B cell (primary cell): ENCODE data around the gene PSMG3. TPM values are rescaled to one million over a fixed set of nuclear protein-coding genes. Genes with fewer than 3 reads are reported as not detected.
A peak's percentile ranks its signal among the peaks of the same experiment; 100 is the strongest.

Experiments
- ATAC-seq: fragments of 200-7000 bp; cut with Tn5 transposase; one replicate; pipeline ENCODE4 v1.10.0; 2021; ENCODE audit warnings: low read depth, mild to moderate bottlenecking, moderate number of reproducible peaks, moderate library complexity
- CTCF ChIA-PET: fragments of 350-600 bp; sonication (Branson Sonifier 250); formaldehyde crosslinking; loops from one replicate; lab custom pipeline; 2021; ENCODE audit warnings: antibody characterized with exemption, inconsistent platforms; lab: Charles Lee
- POLR2A ChIA-PET: fragments of 350-600 bp; sonication (Branson Sonifier 250); formaldehyde crosslinking; loops from one replicate; lab custom pipeline; 2021; ENCODE audit warnings: antibody characterized with exemption; lab: Charles Lee
- DNase-seq: peaks from one replicate; pipeline ENCODE4 v3.0.0; 2013
- H2AFZ ChIP-seq: 2 replicates; pipeline ENCODE4 v1.6.1; 2012; ENCODE audit warnings: mild to moderate bottlenecking, low read depth, low read length; ENCODE audit not compliant: insufficient read depth, poor library complexity, severe bottlenecking
- H3K27ac ChIP-seq, 2 donors: 1 replicate in 1 of 2; 2 replicates in 1 of 2; pipeline ENCODE4 v1.5.1; 2012 to 2013; ENCODE audit warnings: low read length in 2 of 2, mild to moderate bottlenecking in 2 of 2, moderate library complexity in 1 of 2
- H3K27me3 ChIP-seq, 4 experiments: fragments of 200-600 bp in 1 of 4; sonication (generic) in 1 of 4; replicated peaks in 1 of 4; 1 replicate in 2 of 4; 2 replicates in 2 of 4; pipeline versions ENCODE4 v1.6.1 to v1.7.0; 2013 to 2016; ENCODE audit warnings: low read length in 3 of 4, mild to moderate bottlenecking in 2 of 4, mixed read lengths in 1 of 4, moderate library complexity in 1 of 4; ENCODE audit not compliant: insufficient read depth in 4 of 4, control insufficient read depth in 3 of 4; ENCODE audit errors: control extremely low read depth in 1 of 4
- H3K36me3 ChIP-seq, 2 experiments: replicated peaks in 1 of 2; 1 replicate in 1 of 2; 2 replicates in 1 of 2; pipeline versions ENCODE4 v1.6.1 to v1.7.1; 2013; ENCODE audit warnings: low read length in 1 of 2; ENCODE audit not compliant: insufficient read depth in 2 of 2, control insufficient read depth in 1 of 2; ENCODE audit errors: control extremely low read depth in 1 of 2, extremely low read depth in 1 of 2
- H3K4me1 ChIP-seq, 2 donors: fragments of 200-600 bp in 1 of 2; sonication (generic) in 1 of 2; 1 replicate in 1 of 2; 2 replicates in 1 of 2; pipeline versions ENCODE4 v1.5.1 to v1.6.1; 2013 to 2017; ENCODE audit warnings: low read length in 2 of 2; ENCODE audit not compliant: control insufficient read depth in 2 of 2, insufficient read depth in 2 of 2
- H3K4me2 ChIP-seq: replicated peaks from 2 replicates; pipeline ENCODE3; 2012; ENCODE audit warnings: mild to moderate bottlenecking, low read depth, low read length; ENCODE audit not compliant: poor library complexity, severe bottlenecking
- H3K4me3 ChIP-seq, 5 experiments: fragments of 200-600 bp in 1 of 5; sonication (generic) in 1 of 5; 1 replicate in 3 of 5; 2 replicates in 2 of 5; pipeline versions ENCODE4 v1.5.1 to v1.7.0; 2011 to 2016; ENCODE audit warnings: low read length in 4 of 5, mild to moderate bottlenecking in 4 of 5, low read depth in 2 of 5, control low read depth in 1 of 5, moderate library complexity in 1 of 5; ENCODE audit not compliant: insufficient read depth in 1 of 5; ENCODE audit errors: control extremely low read depth in 1 of 5, extremely low read depth in 1 of 5
- H3K79me2 ChIP-seq: fragments of 200-600 bp; sonication (generic); one replicate; pipeline ENCODE4 v1.6.0; 2016; ENCODE audit warnings: low read length; ENCODE audit not compliant: control insufficient read depth, insufficient read depth
- H3K9ac ChIP-seq: fragments of 200-600 bp; sonication (generic); 2 replicates; pipeline ENCODE4 v1.6.1; 2017; ENCODE audit warnings: mild to moderate bottlenecking, low read length, moderate library complexity
- H3K9me3 ChIP-seq, 3 donors: one replicate each; pipeline versions ENCODE4 v1.6.1 to v1.7.1; 2013; ENCODE audit warnings: low read length in 2 of 3; ENCODE audit not compliant: control insufficient read depth in 2 of 3, insufficient read depth in 1 of 3; ENCODE audit errors: control extremely low read depth in 1 of 3
- H4K20me1 ChIP-seq: 2 replicates; pipeline ENCODE4 v1.6.0; 2012; ENCODE audit warnings: mild to moderate bottlenecking, low read length; ENCODE audit not compliant: insufficient read depth, control insufficient read depth, poor library complexity, severe bottlenecking
- H3K27ac Mint-ChIP-seq: one replicate; pipeline ENCODE4 v1.8.0; 2021; ENCODE audit warnings: mixed read lengths
- H3K27me3 Mint-ChIP-seq: one replicate; pipeline ENCODE4 v1.8.0; 2021; ENCODE audit warnings: mixed read lengths
- H3K4me1 Mint-ChIP-seq: one replicate; pipeline ENCODE4 v1.8.0; 2021; ENCODE audit warnings: mixed read lengths
- H3K4me3 Mint-ChIP-seq: one replicate; pipeline ENCODE4 v1.8.0; 2021; ENCODE audit warnings: mixed read lengths
- H3K9me3 Mint-ChIP-seq: one replicate; pipeline ENCODE4 v1.8.0; 2022; ENCODE audit warnings: mixed read lengths; ENCODE audit not compliant: insufficient read depth
- CTCF ChIP-seq: fragments of 200-600 bp; IDR thresholded peaks from one replicate; pipeline ENCODE4 v1.8.0; 2022; ENCODE audit warnings: antibody characterized with exemption, mild to moderate bottlenecking
- EZH2 ChIP-seq: IDR thresholded peaks from 2 replicates; pipeline ENCODE4 v1.6.1; 2012; ENCODE audit warnings: borderline replicate concordance, low read depth, mild to moderate bottlenecking, moderate library complexity, low read length; ENCODE audit not compliant: insufficient read depth, poor library complexity, severe bottlenecking
- whole genome bisulfite sequencing: methylation state at CpG from one replicate; pipeline ENCODE4 v1.1.5; 2013; ENCODE audit warnings: missing lambda C conversion rate; ENCODE audit not compliant: insufficient coverage; 5-methylcytosine and 5-hydroxymethylcytosine counted together
- intact Hi-C: fragments of 100-400 bp; cut with micrococcal nuclease; formaldehyde crosslinking; loops from one replicate; pipeline ENCODE4 v1.10.0; 2022
- polyA plus RNA-seq: library from polyadenylated mRNA; depleted of rRNA; stranded (reverse); fragments of >200 nt; gene quantifications from 2 replicates; pipeline ENCODE4 v1.2.3, GENCODE V29; 2012
- total RNA-seq, 2 donors: library from RNA; stranded (reverse); fragments of 120-200 nt in 1 of 2; gene quantifications; 1 replicate in 1 of 2; 2 replicates in 1 of 2; pipeline versions ENCODE4 v1.2.3 to v1.2.4, GENCODE V29; 2013 to 2022

The PSMG3 gene
- total and polyA plus RNA-seq, 2 donors (not counting 1 experiment from before 2014, with no cell fraction given) = 27.4 to 75.7 TPM

GRCh38 chr7:1525409-1525808, 44.4 kb downstream of the PSMG3 start:
- H3K27ac Mint-ChIP-seq = peak overlapping the region; percentile 13
- no peak overlapping the region for H3K9ac ChIP-seq
- no peak for ATAC-seq
- intact Hi-C loops = no loop called here
- no peaks in the 10 kb centered on the region for H3K9me3 ChIP-seq
- H3K27ac ChIP-seq = no peak overlapping the region
- no peak overlapping the region for H2AFZ ChIP-seq
- H3K79me2 ChIP-seq = peaks cover 13% of the 10 kb centered on the region
- H3K4me1 Mint-ChIP-seq = no peaks in the 10 kb centered on the region
- H3K27me3 Mint-ChIP-seq = peaks cover 10% of the 10 kb centered on the region
- H3K9me3 Mint-ChIP-seq = no peaks in the 10 kb centered on the region
- no peak overlapping the region for H3K4me2 ChIP-seq
- 91% methylated on average over 6 of the region's 6 CpGs for WGBS
- no peak overlapping the region for H3K4me3 ChIP-seq
- no peak overlapping the region for H3K4me3 Mint-ChIP-seq
- no peaks in the 10 kb centered on the region for H3K27me3 ChIP-seq
- no peak for TF ChIP-seq CTCF
- no peak for TF ChIP-seq EZH2
- POLR2A ChIA-PET = no interaction called here
- peaks cover 5 to 8% of the 10 kb centered on the region in 2 donors for H3K4me1 ChIP-seq
- DNase-seq = no peak
- H3K36me3 ChIP-seq = no peaks in the 10 kb centered on the region
- CTCF ChIA-PET = interaction anchor here (0.5 kb wide), 1 partner anchor 19 kb away, joined by 3 read pairs; no protein-coding TSS in a partner anchor
- H4K20me1 ChIP-seq = no peaks in the 10 kb centered on the region

- H4K20me1 ChIP-seq = no peaks in the 10 kb centered on the region
- no peak overlapping the region for H3K9ac ChIP-seq
- no peak overlapping the region for H3K4me3 ChIP-seq
- CTCF ChIA-PET = no interaction called here
- Mint-ChIP-seq H3K4me1 (no peaks in the 10 kb centered on the region), H3K4me3 (no peak overlapping the region), H3K27me3 (peaks cover 14% of the 10 kb centered on the region), H3K27ac (no peak overlapping the region), H3K9me3 (peaks cover 6% of the 10 kb centered on the region)
- intact Hi-C loops = no loop called here
- TF ChIP-seq CTCF (no peak), EZH2 (no peak)
- no peak overlapping the region for H3K4me2 ChIP-seq
- POLR2A ChIA-PET = no interaction called here
- no peak for DNase-seq
- H3K36me3 ChIP-seq = no peaks in the 10 kb centered on the region
- no peak overlapping the region for H2AFZ ChIP-seq
- peaks cover 0 to 10% (median 0%) of the 10 kb centered on the region in 3 donors for H3K9me3 ChIP-seq
- no peak for ATAC-seq
- H3K27me3 ChIP-seq = no peaks in the 10 kb centered on the region
- 89% methylated on average over 15 of the region's 17 CpGs for WGBS
- no peaks in the 10 kb centered on the region for H3K79me2 ChIP-seq
- H3K27ac ChIP-seq = no peak overlapping the region
- no peaks in the 10 kb centered on the region for H3K4me1 ChIP-seq
These were observed 46.0 kb downstream of the PSMG3 start for GRCh38 chr7:1523844-1524243.
